HTR-8/SVneo (cell line): Measurements from ENCODE around the gene NAP1L5.

Experiments used
- DNase-seq: peaks from one replicate; pipeline ENCODE4 v3.0.0; 2011; ENCODE audit warnings: low spot score, mixed read lengths; ENCODE audit not compliant: insufficient read length
- FAIRE-seq: peaks from 2 replicates; lab custom pipeline; 2011; peaks lifted over from hg19 to GRCh38; lab: Jason Lieb, UNC

Gene NAP1L5

GRCh38 chr4:88673886-88674285 is 23.7 kb downstream of the NAP1L5 start:
- DNase-seq (no peak), FAIRE-seq (no peak)

- no peak for FAIRE-seq
- no peak for DNase-seq
Observed at GRCh38 chr4:88672987-88673386, 24.6 kb downstream of the NAP1L5 start.

- peak; percentile 10 for DNase-seq
- FAIRE-seq: no peak
Observed at GRCh38 chr4:88661739-88662138, 35.9 kb downstream of the NAP1L5 start.

- FAIRE-seq (no peak), DNase-seq (no peak)
Observed at GRCh38 chr4:88660446-88661294, 37.0 kb downstream of the NAP1L5 start.

GRCh38 chr4:88659890-88660208 is 37.8 kb downstream of the NAP1L5 start:
- FAIRE-seq (no peak), DNase-seq (no peak)

DNA sequence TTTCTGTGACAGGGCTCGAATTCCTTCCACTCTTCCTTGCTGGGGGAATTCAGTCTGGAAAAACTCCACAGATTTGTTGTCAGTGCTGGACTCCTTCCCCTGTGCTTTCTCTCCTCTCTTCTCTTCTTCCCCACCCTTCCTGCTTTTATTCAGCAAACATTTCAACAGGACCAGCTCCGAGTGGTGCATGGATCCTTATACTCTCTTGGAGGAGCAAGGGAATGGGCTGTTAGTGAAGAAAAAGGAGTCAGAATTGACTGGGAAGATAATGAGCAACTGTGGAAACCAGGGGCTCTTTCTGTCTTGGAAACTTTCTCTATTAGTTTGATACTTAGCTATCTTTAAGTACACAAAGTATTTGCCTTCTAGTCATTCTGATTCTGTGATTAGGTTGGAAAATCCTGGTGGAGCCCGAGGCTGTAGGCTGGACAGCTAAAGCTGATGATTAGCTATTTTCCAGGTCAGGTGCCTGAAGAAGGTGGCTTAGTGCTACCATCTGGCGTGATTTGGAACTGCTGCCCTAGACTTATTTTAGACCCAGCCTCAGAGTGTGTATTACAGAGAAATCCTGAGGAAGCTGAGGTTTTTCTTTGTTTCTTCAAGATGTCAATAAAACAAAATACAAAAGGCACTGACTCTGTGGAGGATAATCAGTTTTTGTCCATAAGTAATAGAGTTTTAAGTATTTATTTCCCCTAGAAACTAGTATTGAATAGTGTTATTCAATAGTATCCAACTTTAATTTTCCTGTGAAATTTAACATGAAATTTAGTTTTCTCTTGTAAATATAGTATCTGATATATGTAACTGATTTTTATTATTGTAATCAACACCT is 38.4 kb downstream of the NAP1L5 start:
- FAIRE-seq: no peak
- peak; percentile 35 for DNase-seq

DNA sequence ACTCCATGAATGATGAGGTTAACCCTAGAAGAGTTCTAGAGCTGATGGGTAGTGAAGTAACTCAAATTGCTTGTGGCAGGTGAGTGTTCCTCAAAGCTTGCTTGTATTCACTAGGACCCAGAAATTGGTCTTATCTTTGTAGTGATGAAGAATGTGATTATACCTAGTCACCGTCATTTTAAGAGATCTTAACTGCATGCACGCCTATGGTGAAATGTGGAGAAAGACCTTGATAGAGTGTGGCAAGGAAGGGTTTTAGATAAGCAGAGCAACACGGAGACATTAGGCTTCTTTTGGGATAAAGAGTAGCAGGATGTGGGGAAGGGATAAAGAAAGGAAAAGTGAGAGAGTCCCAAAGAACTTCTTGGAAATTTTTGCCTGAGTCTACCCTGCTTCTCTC is 42.4 kb downstream of the NAP1L5 start:
- FAIRE-seq: no peak
- DNase-seq: no peak

GRCh38 chr4:88653371-88653946 is 44.2 kb downstream of the NAP1L5 start:
- DNase-seq (no peak), FAIRE-seq (no peak)

DNA sequence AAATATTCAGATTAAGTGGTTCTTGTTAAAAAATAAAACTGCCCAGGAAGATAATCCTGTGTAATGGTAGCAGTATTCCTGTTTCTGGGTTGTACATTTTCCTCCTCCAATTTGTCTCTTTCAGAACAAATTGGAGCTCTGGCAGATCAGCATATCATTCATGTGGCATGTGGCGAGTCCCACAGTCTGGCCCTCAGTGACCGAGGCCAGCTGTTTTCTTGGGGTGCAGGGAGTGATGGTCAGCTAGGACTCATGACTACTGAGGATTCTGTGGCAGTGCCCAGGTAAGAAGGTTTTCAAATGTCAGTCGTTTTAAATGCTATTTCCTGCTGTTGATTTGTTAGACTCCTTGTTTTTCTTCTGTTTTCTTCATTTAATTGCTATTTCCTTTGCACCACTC is 47.9 kb downstream of the NAP1L5 start:
- FAIRE-seq: no peak
- DNase-seq: no peak

GRCh38 chr4:88646528-88647280 is 50.9 kb downstream of the NAP1L5 start:
- no peak for DNase-seq
- FAIRE-seq: no peak

DNA sequence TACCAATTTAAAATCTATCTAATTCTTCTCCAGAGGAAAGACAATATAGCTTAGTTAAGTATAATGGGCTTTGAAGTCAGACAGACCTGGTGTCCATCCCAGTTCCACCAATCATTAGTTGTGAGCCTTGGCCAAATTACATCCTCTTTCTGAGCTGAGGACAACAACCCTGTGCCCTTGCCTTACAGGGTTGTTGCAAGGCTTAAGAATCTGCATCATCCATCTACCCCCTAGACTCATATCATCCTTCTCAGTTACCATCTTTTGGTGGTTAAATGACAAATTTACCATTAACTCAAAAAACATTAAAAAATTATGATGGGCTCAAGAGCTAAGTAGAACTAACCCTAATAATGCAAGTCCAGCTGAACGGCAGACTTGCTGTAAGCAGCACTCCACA is 51.6 kb downstream of the NAP1L5 start:
- DNase-seq (no peak), FAIRE-seq (no peak)
